Medulla oblongata (tissue), 1 donor: ENCODE measurements around the gene LGR5.

ENCODE experiments used
- DNase-seq: peaks from one replicate; pipeline ENCODE4 v3.0.0-alpha.2; 2015; ENCODE audit errors: extremely low spot score

LGR5 gene

DNA sequence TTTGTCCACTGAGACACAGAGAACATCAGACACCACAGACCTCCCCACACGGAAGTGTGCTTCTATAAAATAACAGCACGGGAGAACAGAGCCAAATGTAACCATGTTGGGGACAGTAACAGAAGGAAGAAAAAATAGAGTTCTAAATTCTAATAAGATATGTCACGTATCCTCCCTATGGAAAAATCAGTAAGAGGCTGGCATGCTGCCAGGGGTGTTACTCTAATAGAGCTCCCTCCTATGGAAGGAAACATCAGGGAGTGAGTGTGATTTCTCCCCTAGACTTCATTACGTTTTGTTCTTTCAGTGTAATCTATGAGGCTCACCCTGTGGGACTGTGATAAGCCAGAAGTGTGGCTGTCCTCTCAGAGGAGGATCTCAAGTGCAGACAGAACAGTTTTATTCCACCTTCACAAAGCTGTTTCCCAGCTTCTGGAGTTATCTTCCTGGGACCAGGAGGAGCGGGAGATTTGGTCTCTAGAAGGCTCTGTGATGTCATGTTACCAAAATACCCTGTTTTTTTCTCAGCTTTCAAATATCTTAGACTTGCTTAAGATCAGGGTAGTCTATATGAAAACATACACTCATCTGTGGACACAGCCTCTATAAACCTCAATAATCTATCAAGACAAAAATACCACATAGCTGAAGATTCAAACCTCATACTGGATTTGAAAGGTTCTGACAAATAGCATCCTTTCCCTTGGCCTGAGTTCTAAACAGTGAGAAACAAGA lies 154.8 kb downstream of the LGR5 start:
- no peak for DNase-seq

DNA sequence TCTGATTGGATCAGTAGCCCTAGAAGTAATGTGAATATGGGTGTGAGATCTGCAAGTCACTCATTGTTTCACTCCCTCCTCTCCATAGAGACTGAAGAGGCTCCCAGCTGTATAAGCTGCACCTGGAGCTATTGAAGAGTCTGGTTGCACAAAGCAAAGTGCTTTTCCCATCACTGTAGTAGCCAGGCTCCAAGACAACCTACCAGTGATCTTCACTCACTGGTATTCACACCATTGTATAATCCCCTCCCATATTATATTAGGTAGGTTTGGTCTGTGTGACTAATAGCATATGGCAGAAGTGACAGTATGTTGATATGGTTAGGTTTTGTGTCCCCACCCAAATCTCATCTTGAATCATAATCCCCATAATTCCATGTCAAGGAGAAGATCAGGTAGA lies 159.6 kb downstream of the LGR5 start:
- no peak for DNase-seq

DNA sequence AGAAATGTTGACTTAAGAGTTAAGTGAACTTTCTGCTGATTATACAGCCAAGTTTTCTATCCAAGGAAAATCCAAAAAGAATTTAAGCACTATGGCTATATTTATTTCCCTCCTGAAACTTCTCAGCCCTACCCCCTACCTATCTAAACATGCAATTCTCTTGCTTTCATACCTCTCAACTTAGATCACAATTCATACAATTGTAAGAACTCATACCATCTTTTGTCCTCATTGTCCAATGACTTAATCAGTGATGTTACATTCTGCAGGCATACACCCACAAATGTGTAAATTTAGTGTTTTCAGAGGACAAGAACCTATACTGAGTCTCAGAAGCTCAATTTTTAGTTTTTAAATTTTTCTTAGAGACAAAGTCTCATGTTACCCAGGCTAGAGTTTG lies 161.9 kb downstream of the LGR5 start:
- DNase-seq: no peak

DNA sequence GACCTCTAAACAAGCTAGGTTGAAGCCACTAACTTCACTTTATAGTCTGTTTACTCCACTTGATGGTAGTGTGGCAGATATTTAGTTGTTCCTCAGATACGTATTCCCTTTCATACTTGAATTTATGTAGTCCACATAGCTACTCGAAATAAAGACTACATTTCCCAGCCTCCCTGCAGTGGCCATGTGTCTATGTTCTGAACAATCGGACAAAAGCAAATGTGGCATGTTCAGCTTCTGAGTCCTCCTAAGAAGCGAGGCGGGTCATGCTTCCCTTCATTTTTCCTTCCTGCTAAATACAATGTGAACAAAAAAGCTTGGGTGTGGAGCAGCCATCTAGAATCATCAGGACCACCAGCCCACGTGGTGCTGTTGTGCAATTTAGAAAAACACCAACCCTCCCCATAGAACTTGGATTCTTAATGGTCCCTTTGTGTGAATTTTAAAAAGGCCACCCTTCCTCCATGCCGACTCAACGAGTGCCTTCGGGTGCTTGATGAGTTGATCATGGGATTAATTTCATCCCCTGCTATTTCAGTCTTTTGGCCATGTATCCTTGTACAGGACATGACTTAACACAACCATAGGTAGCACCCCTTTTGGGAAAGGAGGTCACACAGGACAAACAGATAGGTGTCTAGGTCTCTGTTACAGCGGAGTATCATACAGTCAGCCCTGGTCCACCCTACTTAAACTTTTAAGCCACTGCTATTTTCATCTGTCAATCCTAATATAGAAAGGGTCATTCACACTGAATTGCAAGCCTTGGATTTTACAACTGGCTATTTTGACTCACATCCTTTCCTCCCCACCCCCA lies 163.4 kb downstream of the LGR5 start:
- DNase-seq: no peak

DNA sequence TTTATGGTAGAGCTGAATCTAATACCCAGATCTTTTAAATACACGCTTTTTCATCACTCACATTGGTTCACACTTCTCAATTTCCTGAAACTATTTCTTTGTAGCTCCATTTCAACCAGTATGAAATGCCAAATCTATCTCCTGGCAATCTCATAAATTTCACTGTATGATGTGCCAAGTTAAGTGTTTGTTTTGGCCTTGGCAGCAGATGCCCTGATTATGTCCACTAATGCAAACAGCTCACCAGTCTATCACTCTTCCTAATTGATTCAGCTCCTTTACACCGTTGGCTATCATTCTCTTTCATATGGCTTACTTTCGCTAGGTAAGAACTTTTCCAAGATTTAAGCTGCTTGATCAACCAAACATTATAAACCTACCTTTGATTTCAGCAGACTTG lies 165.4 kb downstream of the LGR5 start:
- no peak for DNase-seq

DNA sequence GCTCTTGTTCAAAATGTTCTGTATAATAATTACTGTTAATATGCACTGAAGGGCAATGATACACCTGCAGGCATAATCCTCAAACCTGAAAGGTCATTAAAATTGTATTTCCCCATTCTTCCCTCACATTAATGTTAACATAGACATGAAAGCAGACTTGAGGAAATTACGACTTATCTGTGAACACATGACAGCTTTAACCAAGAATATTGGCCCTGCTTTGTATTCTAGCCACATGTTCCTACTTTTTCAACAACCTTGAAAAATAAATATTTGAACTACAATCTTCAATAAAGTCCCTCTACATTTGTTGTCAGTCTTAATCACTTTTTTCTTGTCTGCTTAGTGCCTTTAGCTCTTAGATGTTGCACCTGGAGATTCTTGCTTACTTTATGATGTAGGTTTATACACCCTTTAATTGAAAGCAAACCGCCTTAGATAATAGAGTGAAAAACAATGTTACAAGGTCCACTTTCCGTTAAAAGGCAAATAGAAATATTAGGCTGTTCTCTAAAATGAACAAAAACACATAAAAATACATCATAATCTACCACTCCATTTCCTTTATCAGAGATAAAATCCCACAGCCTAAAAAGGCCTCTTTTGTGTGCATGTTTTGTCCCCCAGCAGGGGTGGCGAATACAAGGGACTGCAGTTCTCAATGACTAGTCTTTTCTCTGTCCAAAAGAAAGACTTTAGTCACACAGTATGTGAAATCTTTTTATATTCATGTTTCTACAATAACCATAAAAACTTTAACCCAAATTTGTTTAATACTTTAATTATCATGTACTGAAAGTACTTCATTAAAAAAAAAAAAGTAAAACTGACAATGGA lies 168.1 kb downstream of the LGR5 start:
- peak; percentile 64 for DNase-seq

DNA sequence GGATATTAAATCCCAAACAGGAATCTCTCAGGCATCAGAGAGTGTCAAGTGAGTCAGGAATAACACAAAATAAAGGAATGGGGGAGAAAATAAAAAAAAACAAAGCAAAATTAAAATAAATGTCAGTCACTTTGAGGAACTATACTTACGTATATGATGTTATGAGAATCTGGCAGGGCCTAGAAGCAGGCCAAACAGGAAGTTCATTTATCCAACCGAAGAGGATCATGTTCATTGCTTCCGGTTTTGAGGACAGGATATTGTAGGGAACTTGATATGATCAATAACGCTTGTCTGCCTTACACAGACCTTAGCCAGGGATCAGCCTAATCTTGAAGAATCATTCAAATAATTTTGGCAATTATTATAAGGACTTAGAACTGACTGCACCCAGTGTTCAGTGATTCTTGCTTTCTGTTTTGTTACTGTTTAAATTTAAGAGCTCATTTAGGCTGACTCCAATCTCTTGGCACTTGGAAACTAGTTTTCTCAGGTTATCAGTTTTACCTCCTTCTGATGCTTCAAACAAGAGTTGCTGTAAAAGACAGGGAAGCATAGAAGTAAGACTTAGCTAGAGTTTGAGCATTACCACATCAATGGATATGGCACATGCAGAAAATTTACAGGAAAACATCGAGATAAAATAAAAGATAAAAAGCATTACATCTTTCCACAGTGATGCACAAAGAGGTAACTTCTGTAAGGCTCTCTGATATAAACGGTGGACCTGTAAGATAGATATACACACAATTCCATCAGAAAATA lies 170.6 kb downstream of the LGR5 start:
- no peak for DNase-seq

DNA sequence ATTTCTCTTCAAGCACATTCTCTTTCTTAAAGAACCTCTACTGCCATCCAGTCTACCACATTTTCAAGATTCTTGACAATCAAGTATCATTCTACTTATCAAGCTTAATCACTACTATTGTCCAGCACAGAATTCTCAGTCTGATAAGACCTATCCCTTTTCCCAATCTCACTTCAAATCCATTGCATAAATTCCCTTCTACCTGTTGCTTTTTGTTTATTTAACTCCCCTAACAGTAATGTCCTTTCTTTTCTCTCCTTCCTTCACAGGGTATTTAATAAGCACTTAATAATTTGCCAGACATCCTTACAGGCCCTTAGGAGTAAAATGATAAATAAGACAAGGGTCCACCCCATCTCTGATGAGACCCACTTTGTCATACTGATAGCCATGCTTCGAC lies 182.3 kb downstream of the LGR5 start:
- no peak for DNase-seq

DNA sequence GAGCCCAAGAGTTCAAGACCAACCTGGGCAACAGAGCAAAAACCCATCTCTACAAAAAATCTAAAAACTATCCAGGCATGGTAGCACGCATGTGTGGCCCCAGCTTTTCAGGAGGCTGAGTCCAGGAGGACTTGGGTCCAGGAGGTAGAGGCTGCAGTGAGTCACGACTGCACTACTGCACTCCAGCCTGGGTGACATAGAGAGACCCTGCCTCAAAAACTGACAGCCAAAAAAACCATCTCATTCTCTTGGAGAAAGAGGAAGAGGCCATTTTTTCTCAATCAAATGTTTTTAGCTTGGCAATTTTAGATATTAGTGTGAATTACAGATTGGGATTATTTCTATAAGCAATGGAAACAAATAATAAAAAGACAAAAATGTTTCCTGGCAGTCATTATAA lies 185.9 kb downstream of the LGR5 start:
- no peak for DNase-seq

DNA sequence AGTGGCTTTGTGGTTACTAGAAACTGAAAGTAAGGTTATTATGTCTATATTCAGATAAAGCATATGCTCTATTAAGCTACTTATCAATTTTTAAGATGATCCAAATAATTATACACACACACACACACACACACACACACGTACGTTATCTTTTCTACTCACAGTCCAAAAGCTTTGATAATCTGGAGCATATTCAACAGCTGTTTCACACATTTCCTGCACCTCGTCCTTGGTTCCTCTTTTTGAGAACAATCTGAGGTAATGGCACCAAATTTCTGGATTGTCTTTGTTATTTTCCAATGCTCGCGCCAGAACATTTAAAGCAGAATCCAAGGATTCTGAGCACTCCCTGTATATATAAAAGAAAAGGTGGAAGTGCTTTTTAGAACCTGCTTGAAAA lies 186.5 kb downstream of the LGR5 start:
- DNase-seq: peak; percentile 29

DNA sequence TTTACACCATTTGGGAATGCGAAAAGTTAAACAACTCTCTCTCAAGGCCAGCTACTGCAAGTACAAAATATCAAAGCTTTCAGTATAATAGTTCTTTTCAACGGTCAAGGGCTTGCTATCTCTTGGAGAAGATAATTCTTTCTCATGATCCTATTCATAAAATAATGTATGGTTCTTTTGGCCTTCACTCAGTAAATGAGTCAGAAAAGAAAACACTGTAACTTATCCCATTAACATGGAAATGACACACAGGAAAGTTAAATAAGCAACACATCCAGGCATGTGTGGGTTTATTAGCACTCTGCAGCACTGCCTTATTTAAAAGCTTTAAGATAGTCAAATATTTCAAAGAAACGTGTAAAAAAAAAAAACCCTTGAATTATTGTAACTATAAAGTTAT lies 187.2 kb downstream of the LGR5 start:
- no peak for DNase-seq

DNA sequence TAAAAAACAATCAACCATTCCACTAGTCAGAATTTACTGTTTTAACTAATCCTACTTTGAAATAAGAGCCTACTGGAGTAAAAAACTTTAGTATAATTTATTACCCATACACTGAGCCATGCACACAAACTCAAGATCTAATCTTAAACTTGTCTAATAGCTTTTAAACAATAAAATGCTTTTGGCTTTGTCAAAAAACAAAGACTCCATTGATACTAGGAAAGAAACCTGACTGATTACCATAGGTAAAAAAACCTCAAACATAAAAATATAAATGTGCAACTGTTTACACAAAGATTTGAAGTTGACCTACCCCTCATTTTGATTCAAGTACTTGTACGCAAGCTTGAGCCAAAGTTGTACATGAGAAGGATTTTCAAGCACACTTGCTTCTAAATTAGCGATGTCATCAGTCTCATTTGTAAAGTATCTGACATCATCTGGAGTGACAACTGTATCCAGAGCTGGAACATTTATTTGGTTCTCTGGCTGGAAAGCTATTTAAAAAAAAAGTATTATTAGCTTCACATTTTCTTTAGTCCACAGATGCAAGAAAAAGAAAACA lies 187.9 kb downstream of the LGR5 start:
- DNase-seq: no peak
